T-helper 1 cell treated with Interleukin-12 subunit alpha and Interleukin-12 subunit beta and Interleukin-4 antibody, amounts not matched to agents 30 μg/mL and 1 μg/mL, for 36 hours (primary cell): ENCODE results near the gene ERN1.
A peak's percentile ranks its signal among the peaks of the same experiment; 100 is the strongest.

Experiments used
- H3K27ac Mint-ChIP-seq: one replicate; pipeline ENCODE4 v1.8.0; 2021; ENCODE audit warnings: mild to moderate bottlenecking, mixed read lengths
- H3K27me3 Mint-ChIP-seq: one replicate; pipeline ENCODE4 v1.8.0; 2021; ENCODE audit warnings: low read depth, mixed read lengths
- H3K36me3 Mint-ChIP-seq: one replicate; pipeline ENCODE4 v1.8.0; 2021; ENCODE audit warnings: low read depth, mixed read lengths
- H3K4me1 Mint-ChIP-seq: one replicate; pipeline ENCODE4 v1.8.0; 2021; ENCODE audit warnings: low read depth, mixed read lengths
- H3K4me3 Mint-ChIP-seq: one replicate; pipeline ENCODE4 v1.8.0; 2021; ENCODE audit warnings: mild to moderate bottlenecking, moderate library complexity, mixed read lengths
- H3K9me3 Mint-ChIP-seq: one replicate; pipeline ENCODE4 v1.8.0; 2021; ENCODE audit warnings: mixed read lengths

Gene ERN1

DNA sequence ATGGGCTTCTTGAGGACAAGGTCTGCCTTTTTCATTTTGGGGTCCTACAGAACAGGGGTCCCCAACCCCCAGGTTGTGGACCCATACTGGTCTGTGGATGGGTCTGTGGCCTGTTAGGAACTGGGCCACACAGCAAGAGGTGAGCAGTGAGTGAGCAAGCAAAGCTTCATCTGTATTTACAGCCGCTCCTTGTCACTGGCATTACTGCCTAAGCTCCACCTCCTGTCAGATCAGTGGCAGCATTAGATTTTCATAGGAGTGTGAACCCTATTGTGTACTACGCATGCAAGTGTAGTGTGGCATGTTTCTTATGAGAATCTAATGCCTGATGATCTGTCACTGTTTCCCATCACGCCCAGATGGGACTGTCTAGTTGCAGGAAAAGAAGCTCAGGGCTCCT, 33.9 kb downstream of the ERN1 start:
- H3K36me3 Mint-ChIP-seq = peaks cover 65% of the 10 kb centered on the region
- H3K4me1 Mint-ChIP-seq = peaks cover 68% of the 10 kb centered on the region
- no peaks in the 10 kb centered on the region for H3K9me3 Mint-ChIP-seq
- no peaks in the 10 kb centered on the region for H3K27me3 Mint-ChIP-seq
- no peak overlapping the region for H3K4me3 Mint-ChIP-seq
- peak overlapping the region; percentile 85 for H3K27ac Mint-ChIP-seq

DNA sequence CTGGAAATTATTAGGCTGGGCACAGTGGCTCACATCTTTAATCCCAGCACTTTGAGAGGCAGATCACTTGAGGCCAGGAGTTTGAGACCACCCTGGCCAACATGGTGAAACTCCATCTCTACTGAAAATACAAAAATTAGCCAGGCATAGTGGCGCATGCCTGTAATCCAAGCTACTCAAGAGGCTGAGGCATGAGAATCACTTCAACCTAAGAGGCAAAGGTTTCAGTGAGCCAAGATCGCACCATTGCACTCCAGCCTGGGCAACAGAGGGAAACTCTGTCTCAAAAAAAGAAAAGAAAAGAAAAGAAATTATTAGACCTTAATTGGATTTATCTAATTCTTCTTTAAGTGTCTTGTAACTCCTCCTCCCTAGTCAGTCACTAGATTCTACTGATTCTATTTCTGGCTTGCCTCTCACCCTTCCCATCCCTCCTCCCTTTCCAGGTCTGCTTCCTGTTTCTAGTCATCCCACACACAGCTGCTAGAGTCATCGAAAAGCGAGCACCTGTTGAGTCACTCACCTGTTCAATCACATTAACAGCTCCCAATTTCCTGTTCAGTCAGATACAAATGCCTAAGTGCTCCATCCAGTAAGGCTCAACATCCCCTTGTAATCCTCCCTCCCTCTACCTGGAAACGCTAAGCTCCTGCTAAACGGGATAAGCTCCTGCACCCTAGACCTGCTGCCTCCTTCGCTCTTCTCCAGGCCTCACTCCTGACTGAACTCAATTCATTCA, 34.6 kb downstream of the ERN1 start:
- Mint-ChIP-seq H3K27ac (peak overlapping the region; percentile 85), H3K4me1 (peaks cover 71% of the 10 kb centered on the region), H3K9me3 (no peaks in the 10 kb centered on the region), H3K36me3 (peaks cover 64% of the 10 kb centered on the region), H3K27me3 (no peaks in the 10 kb centered on the region), H3K4me3 (peak overlapping the region; percentile 55)

DNA sequence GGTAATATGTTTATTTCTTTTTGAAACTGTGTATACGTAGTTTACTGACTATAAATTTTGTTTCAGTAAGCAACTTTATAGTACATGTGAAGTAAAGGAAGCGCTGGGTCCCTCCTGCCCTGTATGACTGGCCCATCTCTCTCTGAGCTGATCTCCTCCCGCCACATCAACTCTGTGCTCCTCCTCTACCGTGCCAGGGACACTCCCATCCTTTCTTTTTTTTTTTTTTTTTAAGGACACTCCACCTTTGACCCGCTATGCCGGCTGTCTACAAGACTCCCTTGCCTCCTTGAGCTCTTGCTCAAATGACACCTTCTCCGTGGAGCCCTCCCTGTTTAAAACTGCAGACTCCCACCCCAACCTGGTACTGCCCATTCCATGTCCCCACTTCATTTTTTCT, 35.5 kb downstream of the ERN1 start:
- Mint-ChIP-seq H3K4me1 (peaks cover 76% of the 10 kb centered on the region), H3K27me3 (no peaks in the 10 kb centered on the region)

DNA sequence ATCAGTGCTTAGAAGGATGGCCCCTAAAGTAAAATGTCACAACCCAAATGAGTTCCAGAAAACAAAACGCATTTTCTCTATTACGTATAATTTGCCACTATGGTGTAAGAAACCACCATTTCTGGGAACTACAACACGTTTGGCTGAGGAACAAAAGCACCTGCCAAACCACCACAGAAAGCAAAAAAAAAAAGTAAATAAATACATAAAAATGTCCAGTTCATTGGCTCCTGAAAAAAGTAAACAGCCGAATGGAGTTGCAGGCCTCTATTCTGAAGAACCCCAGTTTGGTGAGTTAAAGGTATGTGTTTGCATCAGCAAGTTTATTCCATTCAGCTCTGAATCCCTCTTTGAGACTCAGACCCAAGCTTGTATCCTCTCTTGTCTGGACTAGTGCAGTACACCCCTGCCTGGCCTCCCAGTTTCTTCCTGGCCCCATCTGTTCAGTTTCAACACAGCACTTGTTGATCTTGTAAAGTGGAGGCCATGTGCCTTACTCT, 36.9 kb downstream of the ERN1 start:
- Mint-ChIP-seq H3K4me1 (peaks cover 80% of the 10 kb centered on the region), H3K36me3 (peaks cover 71% of the 10 kb centered on the region), H3K4me3 (peak overlapping the region; percentile 17)

More for the DNA sequence above, 35.5 kb downstream of the ERN1 start:
- H3K27ac Mint-ChIP-seq = peak overlapping the region; percentile 65
- peaks cover 66% of the 10 kb centered on the region for H3K36me3 Mint-ChIP-seq
- no peak overlapping the region for H3K4me3 Mint-ChIP-seq
- H3K9me3 Mint-ChIP-seq = no peaks in the 10 kb centered on the region

DNA sequence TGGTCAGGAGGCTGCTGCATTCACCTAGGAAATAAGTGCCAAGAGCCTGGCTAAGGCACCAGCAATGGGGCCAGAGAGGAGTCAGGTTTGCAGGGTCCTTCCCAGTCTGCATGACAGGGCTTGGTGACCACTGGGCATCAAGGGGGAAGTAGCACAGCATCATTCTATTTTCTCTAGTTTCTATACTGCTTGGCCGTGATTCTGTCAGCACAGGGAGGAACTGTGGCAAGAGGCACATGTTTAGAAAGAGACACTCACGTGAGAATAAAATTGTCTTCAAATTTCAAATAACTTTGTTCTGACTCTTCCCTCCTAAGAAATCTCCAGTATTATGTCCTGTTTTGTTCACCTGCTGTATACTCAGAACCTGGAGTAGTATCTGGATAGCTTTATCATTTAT, 37.8 kb downstream of the ERN1 start:
- peaks cover 85% of the 10 kb centered on the region for H3K4me1 Mint-ChIP-seq
- H3K9me3 Mint-ChIP-seq = no peaks in the 10 kb centered on the region
- no peak overlapping the region for H3K4me3 Mint-ChIP-seq
- peak overlapping the region; percentile 98 for H3K27ac Mint-ChIP-seq
- H3K36me3 Mint-ChIP-seq = peaks cover 73% of the 10 kb centered on the region
- H3K27me3 Mint-ChIP-seq = no peaks in the 10 kb centered on the region

More for the DNA sequence above, 36.9 kb downstream of the ERN1 start:
- Mint-ChIP-seq H3K27ac (peak overlapping the region; percentile 98), H3K27me3 (no peaks in the 10 kb centered on the region), H3K9me3 (no peaks in the 10 kb centered on the region)

DNA sequence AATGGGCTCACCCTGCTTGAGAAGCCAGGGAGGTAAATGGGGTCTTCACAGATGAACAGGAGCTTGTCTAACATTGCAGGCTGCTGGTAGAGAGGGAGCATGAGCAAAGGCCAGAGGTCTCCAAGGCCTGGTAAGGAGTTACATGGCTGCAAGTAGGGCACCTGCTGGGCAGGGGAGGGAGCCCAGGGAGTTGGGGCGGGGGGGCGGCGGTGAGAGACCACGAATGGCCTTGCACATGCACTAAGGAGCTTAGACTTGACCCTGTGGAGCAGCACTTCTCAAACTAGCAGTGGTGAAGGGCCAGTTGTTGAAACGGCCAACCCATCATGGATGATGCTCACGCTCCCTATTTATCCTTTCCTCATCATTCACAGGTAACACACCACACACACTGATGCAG, 38.4 kb downstream of the ERN1 start:
- Mint-ChIP-seq H3K36me3 (peaks cover 68% of the 10 kb centered on the region), H3K27me3 (no peaks in the 10 kb centered on the region), H3K27ac (peak overlapping the region; percentile 98), H3K9me3 (no peaks in the 10 kb centered on the region), H3K4me1 (peaks cover 81% of the 10 kb centered on the region), H3K4me3 (peak overlapping the region; percentile 79)

DNA sequence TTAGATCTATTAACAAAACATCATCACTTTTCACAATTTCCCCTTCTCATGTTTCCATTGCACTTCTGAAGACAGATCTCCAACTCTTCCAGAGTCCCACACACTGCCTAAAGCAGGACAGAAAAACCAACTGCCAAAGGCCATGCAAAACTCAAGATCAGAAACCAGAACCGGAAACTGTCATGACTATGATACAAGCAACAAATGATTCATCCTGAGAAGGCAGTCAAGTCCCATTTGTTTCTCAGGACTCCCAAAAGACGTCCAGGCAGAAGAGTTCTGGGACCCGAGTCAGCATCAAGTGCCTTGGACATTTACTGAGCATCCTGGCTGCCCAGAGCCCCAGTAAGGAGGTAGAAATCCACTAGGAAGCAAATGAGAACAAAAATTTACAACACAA, 38.8 kb downstream of the ERN1 start:
- Mint-ChIP-seq H3K27ac (peak overlapping the region; percentile 98), H3K36me3 (peaks cover 65% of the 10 kb centered on the region), H3K27me3 (no peaks in the 10 kb centered on the region), H3K4me1 (peaks cover 79% of the 10 kb centered on the region), H3K4me3 (peak overlapping the region; percentile 79), H3K9me3 (no peaks in the 10 kb centered on the region)

DNA sequence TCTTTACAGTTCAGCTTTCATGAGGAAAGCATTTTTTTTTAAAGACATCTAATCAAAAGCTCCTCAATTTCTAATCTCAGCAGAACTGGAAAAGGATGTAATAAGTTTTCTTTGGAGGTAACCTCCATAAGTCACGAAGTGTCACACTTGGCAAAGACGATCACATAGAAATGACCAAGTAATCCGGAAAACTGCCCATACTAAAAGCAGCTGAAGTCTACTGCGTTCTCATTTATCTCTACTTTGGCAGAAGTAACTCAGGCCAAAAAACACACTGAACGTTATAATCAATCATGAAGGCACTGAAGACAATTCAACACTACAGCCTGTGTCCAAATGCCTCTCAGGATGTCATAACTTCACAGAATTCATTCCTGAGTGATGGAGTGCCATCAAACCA, 39.8 kb downstream of the ERN1 start:
- Mint-ChIP-seq H3K27me3 (no peaks in the 10 kb centered on the region), H3K36me3 (peaks cover 57% of the 10 kb centered on the region), H3K4me1 (peaks cover 70% of the 10 kb centered on the region), H3K4me3 (no peak overlapping the region), H3K27ac (peak overlapping the region; percentile 16), H3K9me3 (no peaks in the 10 kb centered on the region)

DNA sequence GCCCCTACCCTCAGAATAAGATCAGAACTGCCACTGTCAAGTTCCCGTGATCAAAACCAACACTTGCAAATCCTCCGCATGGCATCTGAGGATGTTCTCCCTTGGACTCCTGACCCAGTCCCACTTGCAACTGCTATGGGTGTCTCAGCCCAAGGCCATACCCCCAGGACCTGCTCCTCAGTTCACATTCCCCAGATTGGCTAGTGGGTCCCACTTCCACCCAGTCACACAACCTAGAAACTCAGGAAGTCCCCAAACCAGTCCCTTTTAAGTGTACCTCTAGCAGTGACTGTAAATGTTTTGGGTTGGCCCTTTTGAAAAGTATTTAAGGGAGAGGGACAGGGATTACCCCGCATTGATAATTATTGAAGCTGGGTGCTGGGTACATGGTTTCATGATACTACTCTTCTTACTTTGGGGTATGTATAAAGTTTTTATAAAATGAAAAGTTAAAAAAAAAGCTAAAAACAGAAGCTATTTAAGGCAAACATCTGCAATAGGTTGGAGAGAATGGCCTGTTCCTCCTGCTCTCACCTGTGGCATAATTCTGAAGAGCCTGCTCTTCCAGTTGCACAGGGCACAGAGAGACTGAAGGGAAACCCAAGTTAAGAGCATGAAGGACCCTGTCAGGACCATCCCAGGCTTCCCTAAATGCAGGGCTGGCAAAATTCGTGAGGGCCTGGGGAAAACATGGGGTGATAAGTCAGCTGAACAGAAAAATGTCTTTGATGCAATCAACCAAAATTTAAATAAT, 42.5 kb downstream of the ERN1 start:
- Mint-ChIP-seq H3K27me3 (no peaks in the 10 kb centered on the region), H3K27ac (peak overlapping the region; percentile 78), H3K4me3 (peak overlapping the region; percentile 56), H3K4me1 (peaks cover 52% of the 10 kb centered on the region), H3K36me3 (peaks cover 39% of the 10 kb centered on the region), H3K9me3 (no peaks in the 10 kb centered on the region)

DNA sequence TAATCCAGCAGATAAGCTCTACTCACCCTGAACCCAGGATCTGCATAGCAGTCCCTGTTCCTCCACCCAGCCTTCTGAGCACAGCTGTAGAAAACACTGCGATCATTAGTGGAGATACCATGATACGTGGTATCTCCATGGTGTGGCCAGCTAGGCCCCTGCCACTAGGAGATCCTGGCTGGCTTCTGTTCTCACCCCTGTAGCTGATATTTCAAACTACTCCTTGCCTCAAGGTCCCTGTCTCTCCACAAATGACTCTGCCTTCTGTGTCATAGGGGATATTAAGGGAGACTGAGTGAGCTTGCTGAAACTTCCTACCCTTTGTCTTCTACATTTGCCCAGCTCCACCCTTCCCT, 44.3 kb downstream of the ERN1 start:
- H3K27me3 Mint-ChIP-seq = no peaks in the 10 kb centered on the region
- peaks cover 52% of the 10 kb centered on the region for H3K4me1 Mint-ChIP-seq
- H3K36me3 Mint-ChIP-seq = peaks cover 36% of the 10 kb centered on the region
- H3K4me3 Mint-ChIP-seq = no peak overlapping the region
- no peaks in the 10 kb centered on the region for H3K9me3 Mint-ChIP-seq
- no peak overlapping the region for H3K27ac Mint-ChIP-seq

DNA sequence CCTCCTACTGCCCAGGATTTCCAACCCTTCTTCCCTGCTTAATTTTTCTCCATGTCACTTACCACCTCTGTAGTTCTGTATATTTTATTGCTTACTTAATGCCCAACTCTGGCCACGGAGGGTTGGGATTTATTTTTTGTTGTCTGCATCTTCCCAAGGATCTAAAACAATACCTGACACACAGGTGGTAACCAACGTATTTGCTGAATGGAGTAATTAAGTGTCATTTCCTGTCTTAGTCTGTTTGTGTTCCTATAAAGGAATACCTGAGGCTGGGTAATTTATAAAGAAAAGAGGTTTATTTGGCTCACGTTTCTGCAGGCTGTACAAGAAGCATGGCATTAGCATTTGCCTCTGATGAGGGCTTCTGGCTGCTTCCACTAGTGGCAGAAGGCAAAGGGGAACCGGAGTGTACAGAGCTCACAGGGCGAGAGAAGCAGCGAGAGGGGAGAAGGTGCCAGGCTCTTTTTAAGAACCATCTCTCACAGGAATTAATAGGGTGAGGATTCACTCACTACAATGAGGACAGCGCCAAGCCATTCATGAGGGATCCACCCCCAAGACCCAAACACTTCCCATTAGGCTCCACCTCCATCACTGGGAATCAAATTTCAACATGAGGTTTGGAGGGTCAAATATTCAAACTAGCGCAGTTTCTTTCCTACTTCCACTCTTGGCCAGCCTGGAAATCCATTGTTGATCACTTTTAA, 44.8 kb downstream of the ERN1 start:
- Mint-ChIP-seq H3K36me3 (peaks cover 37% of the 10 kb centered on the region), H3K4me1 (peaks cover 52% of the 10 kb centered on the region)

DNA sequence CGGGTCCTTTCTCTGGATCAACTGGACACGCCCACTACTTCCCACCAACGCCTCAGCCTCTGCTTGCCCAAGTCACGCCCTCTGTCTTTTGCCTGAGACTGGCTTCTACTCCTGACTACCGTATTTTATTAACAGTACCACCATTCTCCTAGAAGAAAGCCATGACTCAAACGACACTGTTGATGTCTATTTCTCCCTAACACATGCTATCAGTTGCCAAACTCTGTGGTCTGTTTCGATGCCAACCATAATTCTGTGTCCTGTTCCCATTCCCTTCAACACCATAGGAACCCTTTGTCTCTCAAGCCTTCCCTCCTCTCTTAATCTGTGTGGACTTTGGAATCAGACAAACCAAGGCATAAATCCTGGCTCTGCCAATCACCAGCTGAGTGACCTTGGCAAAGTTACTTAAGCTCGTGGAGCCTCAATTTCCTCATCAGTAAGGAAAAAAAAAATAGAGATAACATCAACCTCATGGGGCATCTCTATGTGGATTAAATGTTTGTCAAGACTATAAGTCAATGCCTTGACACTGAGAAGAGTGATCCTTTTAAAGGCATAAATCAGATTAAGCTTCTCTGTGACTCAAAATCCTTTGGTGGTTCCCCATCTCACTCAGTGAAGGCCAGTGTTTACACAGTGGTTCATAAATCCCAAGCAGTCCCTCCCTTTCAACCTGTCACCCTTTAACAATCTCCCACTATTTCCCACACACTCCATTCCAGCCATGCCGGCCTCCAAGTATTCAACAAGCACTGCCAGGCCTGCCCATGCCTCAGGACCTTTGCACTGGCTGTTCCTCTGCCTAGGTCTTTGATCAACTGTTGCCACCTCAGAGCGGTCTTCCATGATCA, 45.6 kb downstream of the ERN1 start:
- H3K27ac Mint-ChIP-seq = no peak overlapping the region
- H3K9me3 Mint-ChIP-seq = no peaks in the 10 kb centered on the region
- peaks cover 37% of the 10 kb centered on the region for H3K36me3 Mint-ChIP-seq
- peaks cover 49% of the 10 kb centered on the region for H3K4me1 Mint-ChIP-seq
- H3K4me3 Mint-ChIP-seq = no peak overlapping the region
- no peaks in the 10 kb centered on the region for H3K27me3 Mint-ChIP-seq

More for the DNA sequence above, 44.8 kb downstream of the ERN1 start:
- Mint-ChIP-seq H3K27me3 (no peaks in the 10 kb centered on the region), H3K4me3 (no peak overlapping the region), H3K9me3 (no peaks in the 10 kb centered on the region), H3K27ac (no peak overlapping the region)

DNA sequence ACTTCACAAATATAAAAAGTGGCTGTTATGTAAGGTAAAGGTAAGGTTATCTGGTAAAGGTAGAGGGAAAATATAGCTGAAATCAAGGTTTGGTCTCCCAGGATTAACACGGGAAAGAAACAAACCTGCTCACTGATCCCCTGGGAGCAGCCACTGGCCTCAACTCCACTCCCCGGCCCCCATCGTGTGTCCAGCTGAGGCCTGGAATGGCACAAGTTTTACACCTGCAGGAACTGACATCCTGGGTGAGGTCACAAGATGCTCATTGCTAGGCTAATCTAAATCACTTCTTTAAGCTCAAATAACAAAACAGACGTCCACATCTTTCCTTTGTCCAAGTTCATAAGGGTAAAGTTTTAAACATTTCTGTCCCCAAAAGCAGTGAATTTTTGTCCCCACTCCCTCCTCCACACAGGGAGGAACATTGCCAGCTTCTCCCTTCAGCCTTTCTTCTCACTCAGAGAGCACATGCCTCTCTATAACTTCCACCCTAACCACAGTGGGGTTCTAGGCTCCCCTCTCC, 46.3 kb downstream of the ERN1 start:
- Mint-ChIP-seq H3K27me3 (no peaks in the 10 kb centered on the region), H3K4me3 (no peak overlapping the region), H3K36me3 (peaks cover 40% of the 10 kb centered on the region), H3K27ac (no peak overlapping the region), H3K9me3 (no peaks in the 10 kb centered on the region), H3K4me1 (peaks cover 46% of the 10 kb centered on the region)

DNA sequence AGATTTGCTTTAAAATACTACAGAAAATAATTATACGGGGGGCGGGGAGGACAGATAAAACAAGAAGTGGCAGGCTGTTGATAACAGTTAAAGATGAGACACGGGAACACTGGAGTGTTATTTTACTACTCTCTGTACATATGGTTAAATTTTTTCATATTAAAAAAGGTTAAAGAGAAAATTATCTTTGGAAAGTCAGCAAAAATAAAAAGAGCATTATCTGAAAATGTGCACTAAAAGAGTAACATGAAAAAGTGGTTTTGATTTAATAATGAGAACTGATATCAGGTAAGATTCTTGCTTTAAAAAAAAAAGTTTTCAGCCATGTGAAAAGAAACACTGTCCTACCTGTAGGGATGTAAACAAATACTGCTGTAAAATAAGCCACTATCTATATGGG, 46.9 kb downstream of the ERN1 start:
- Mint-ChIP-seq H3K4me3 (peak overlapping the region; percentile 70), H3K9me3 (no peaks in the 10 kb centered on the region), H3K4me1 (peaks cover 42% of the 10 kb centered on the region)

More for the DNA sequence above, 46.9 kb downstream of the ERN1 start:
- Mint-ChIP-seq H3K27ac (no peak overlapping the region), H3K36me3 (peaks cover 39% of the 10 kb centered on the region), H3K27me3 (no peaks in the 10 kb centered on the region)
